GM12878 (cell line): ENCODE data around the gene ZNF800. TPM values are rescaled to one million over a fixed set of nuclear protein-coding genes. Genes with fewer than 3 reads are reported as not detected.

ENCODE experiments used
- ATAC-seq: fragments of 200-7000 bp; cut with Tn5 transposase; 3 replicates; pipeline ENCODE4 v1.9.1; 2020; ENCODE audit warnings: mild to moderate bottlenecking, moderate library complexity
- BruUV-seq: library from RNA; stranded (reverse); fragments of 400-500 nt; replicated peaks from 2 replicates; lab custom pipeline; 2021; lab: Mats Ljungman, UMichigan
- CTCF ChIA-PET: fragments of 300-600 bp; sonication (Branson Sonifier 250); formaldehyde crosslinking; extraction: SDS; loops from one replicate; lab custom pipeline; 2021; ENCODE audit warnings: inconsistent platforms; lab: Yijun Ruan, JAX
- POLR2A ChIA-PET: fragments of 350-600 bp; formaldehyde crosslinking; extraction: SDS; loops from one replicate; lab custom pipeline; 2021; ENCODE audit warnings: inconsistent platforms; lab: Charles Lee
- RAD21 ChIA-PET: fragments of 300-600 bp; sonication (Branson Sonifier 250); formaldehyde crosslinking; loops from one replicate; lab custom pipeline; 2023; ENCODE audit warnings: antibody characterized with exemption; ENCODE audit not compliant: unreplicated experiment; lab: Charles Lee
- SMC1A ChIA-PET: fragments of 300-600 bp; sonication (Branson Sonifier 250); formaldehyde crosslinking; loops from one replicate; lab custom pipeline; 2023; ENCODE audit not compliant: unreplicated experiment, uncharacterized antibody; lab: Charles Lee
- DNase-seq: peaks from one replicate; pipeline ENCODE4 v3.0.0-alpha.2; 2011; ENCODE audit warnings: low read depth, low spot score
- FAIRE-seq: peaks from 3 replicates; lab custom pipeline; 2011; peaks lifted over from hg19 to GRCh38; lab: Jason Lieb, UNC
- H2AFZ ChIP-seq: 2 replicates; pipeline ENCODE4 v1.6.0; 2011; ENCODE audit warnings: low read depth, low read length, control low read depth; ENCODE audit not compliant: control insufficient read depth
- H3K27ac ChIP-seq: 2 replicates; pipeline ENCODE4 v1.5.1; 2011; ENCODE audit warnings: control low read depth; ENCODE audit not compliant: control insufficient read depth, insufficient read depth
- H3K27me3 ChIP-seq, 2 experiments: replicated peaks in 1 of 2; 2 replicates each; pipeline versions ENCODE4 v1.6.0 to v1.6.1; 2011; ENCODE audit warnings: low read length in 1 of 2; ENCODE audit not compliant: control insufficient read depth in 2 of 2, insufficient read depth in 2 of 2
- H3K36me3 ChIP-seq, 2 experiments: 2 replicates each; pipeline ENCODE4 v1.5.1; 2011; ENCODE audit warnings: low read length in 1 of 2; ENCODE audit not compliant: control insufficient read depth in 2 of 2, insufficient read depth in 2 of 2
- H3K4me1 ChIP-seq: 2 replicates; pipeline ENCODE4 v1.6.1; 2011; ENCODE audit warnings: mild to moderate bottlenecking, low read length, moderate library complexity, mixed read lengths; ENCODE audit not compliant: control insufficient read depth, insufficient read depth
- H3K4me2 ChIP-seq: 2 replicates; pipeline ENCODE4 v1.6.0; 2011; ENCODE audit warnings: control low read depth; ENCODE audit not compliant: control insufficient read depth, insufficient read depth
- H3K4me3 ChIP-seq: fragments of 200-600 bp; sonication (generic); 2 replicates; pipeline ENCODE4 v1.5.1; 2016
- H3K79me2 ChIP-seq: 2 replicates; pipeline ENCODE4 v1.6.0; 2011; ENCODE audit warnings: low read length; ENCODE audit not compliant: control insufficient read depth, insufficient read depth
- H3K9ac ChIP-seq: 2 replicates; pipeline ENCODE4 v1.8.0; 2011; ENCODE audit warnings: low read length, control low read depth, mixed read lengths; ENCODE audit not compliant: control insufficient read depth, insufficient read depth
- H3K9me3 ChIP-seq: replicated peaks from 3 replicates; pipeline ENCODE4 v1.5.1; 2011; ENCODE audit warnings: mild to moderate bottlenecking, low read length; ENCODE audit not compliant: control insufficient read depth, insufficient read depth
- H4K20me1 ChIP-seq: 2 replicates; pipeline ENCODE4 v1.6.0; 2011; ENCODE audit not compliant: control insufficient read depth, insufficient read depth
- ATF7 ChIP-seq: fragments of 450-650 bp; IDR thresholded peaks from 2 replicates; pipeline ENCODE4 v1.6.1; 2016; ENCODE audit warnings: low read depth, mild to moderate bottlenecking
- BACH1 ChIP-seq: fragments of 450-650 bp; IDR thresholded peaks from 2 replicates; pipeline ENCODE4 v1.6.1; 2017; ENCODE audit warnings: mild to moderate bottlenecking, borderline replicate concordance
- BMI1 ChIP-seq: fragments of 450-650 bp; IDR thresholded peaks from 2 replicates; pipeline ENCODE4 v1.6.1; 2016; ENCODE audit warnings: mild to moderate bottlenecking, moderate library complexity, borderline replicate concordance
- FOXK2 ChIP-seq: fragments of 450-650 bp; IDR thresholded peaks from 2 replicates; pipeline ENCODE4 v1.6.1; 2017; ENCODE audit warnings: mild to moderate bottlenecking, moderate library complexity
- NBN ChIP-seq: fragments of 450-650 bp; IDR thresholded peaks from 2 replicates; pipeline ENCODE4 v1.6.1; 2016
- NFXL1 ChIP-seq: fragments of 450-650 bp; IDR thresholded peaks from 2 replicates; pipeline ENCODE4 v1.6.1; 2017; ENCODE audit warnings: antibody characterized with exemption, mild to moderate bottlenecking, borderline replicate concordance
- NR2C1 ChIP-seq: fragments of 450-650 bp; IDR thresholded peaks from 2 replicates; pipeline ENCODE4 v1.6.1; 2017; ENCODE audit warnings: antibody characterized with exemption, mild to moderate bottlenecking, moderate library complexity
- PAX8 ChIP-seq: fragments of 450-650 bp; IDR thresholded peaks from 2 replicates; pipeline ENCODE4 v1.6.1; 2017; ENCODE audit warnings: mild to moderate bottlenecking, moderate library complexity
- POLR2AphosphoS2 ChIP-seq: IDR thresholded peaks from 2 replicates; pipeline ENCODE4 v1.6.1; 2011; ENCODE audit warnings: low read depth, mild to moderate bottlenecking, low read length, improper control_type of control experiment, moderate library complexity
- SREBF2 ChIP-seq: IDR thresholded peaks from 2 replicates; pipeline ENCODE4 v1.6.1; 2012; ENCODE audit warnings: mild to moderate bottlenecking, low read length
- TCF3 ChIP-seq: IDR thresholded peaks from 2 replicates; pipeline ENCODE4 v1.6.1; 2012; ENCODE audit warnings: low read depth, mild to moderate bottlenecking, low read length, borderline replicate concordance; ENCODE audit not compliant: insufficient read depth
- USF2 ChIP-seq: IDR thresholded peaks from 2 replicates; pipeline ENCODE4 v1.6.1; 2011; ENCODE audit warnings: low read depth, low read length, improper control_type of control experiment, borderline replicate concordance
- ZBED1 ChIP-seq: IDR thresholded peaks from 2 replicates; pipeline ENCODE4 v1.6.1; 2016; ENCODE audit warnings: borderline replicate concordance
- ZNF207 ChIP-seq: fragments of 450-650 bp; IDR thresholded peaks from 2 replicates; pipeline ENCODE4 v1.6.1; 2014; ENCODE audit warnings: antibody characterized with exemption, mild to moderate bottlenecking, borderline replicate concordance
- ZNF24 ChIP-seq: fragments of 450-650 bp; IDR thresholded peaks from 2 replicates; pipeline ENCODE4 v1.6.1; 2017; ENCODE audit warnings: antibody characterized with exemption, mild to moderate bottlenecking
- WGBS: methylation state at CpG from one replicate; pipeline ENCODE4 v1.1.6; 2016; ENCODE audit warnings: low lambda C conversion rate; ENCODE audit not compliant: insufficient replicate concordance, insufficient coverage; ENCODE audit errors: missing lambda C conversion rate; 5-methylcytosine and 5-hydroxymethylcytosine counted together
- in situ Hi-C: fragments of 300-500 bp; cut with MboI; formaldehyde crosslinking; loops from 9 replicates; pipeline ENCODE4 v1.14.3; 2018; ENCODE audit warnings: mixed read lengths
- intact Hi-C: fragments of 100-400 bp; cut with micrococcal nuclease; formaldehyde crosslinking; loops from one replicate; pipeline ENCODE4 v1.14.2; 2022; ENCODE audit not compliant: unreplicated experiment
- polyA plus RNA-seq, 11 experiments: library from polyadenylated mRNA; depleted of rRNA in 4 of 11; unstranded in 6 of 11; stranded (reverse) in 5 of 11; fragments of >200 nt; fragmentation: Nextera tagmentation in 4 of 11; fragmentation: Illumina TruSeq in 1 of 11; extraction: Ambion mirVana in 4 of 11; extraction: Trizol in 1 of 11; gene quantifications; 1 replicate in 1 of 11; 2 replicates in 10 of 11; pipeline versions ENCODE4 v1.2.1 to v1.2.3, GENCODE V29; 2011 to 2016; ENCODE audit warnings: inconsistent platforms in 2 of 11, missing spikeins in 2 of 11, low read depth in 1 of 11
- total RNA-seq, 4 experiments: library from RNA; depleted of rRNA in 3 of 4; stranded (reverse); fragments of >200 nt in 3 of 4; fragmentation: Illumina TruSeq in 1 of 4; extraction: Trizol in 1 of 4; gene quantifications; 2 replicates each; pipeline versions ENCODE4 v1.2.1 to v1.2.3, GENCODE V29; 2013 to 2021

The ZNF800 gene
- total and polyA plus RNA-seq, 10 of the 15 experiments (the other 5 are each of a cell fraction or from before 2014, with no cell fraction given) = 6.8 to 33.9 (median 23.8) TPM

GRCh38 chr7:127332880-127333279 is 59.6 kb downstream of the ZNF800 start (continued):
- no peak for TF ChIP-seq ZNF24

- H3K27ac ChIP-seq = no peak overlapping the region
- 39% methylated on average over 1 of the region's 1 CpG for WGBS
- no peaks in the 10 kb centered on the region for H3K4me1 ChIP-seq
- FAIRE-seq = no peak
- no peak overlapping the region for H3K4me2 ChIP-seq
- in situ Hi-C loops (no loop called here), intact Hi-C loops (no loop called here)
- ChIA-PET RAD21 (no interaction called here), SMC1A (no interaction called here), CTCF (interaction anchor here (1.6 kb wide), 1 partner anchor 118 kb away, joined by 6 read pairs; no protein-coding TSS in a partner anchor)
- H3K27me3 ChIP-seq = no peaks in the 10 kb centered on the region; a peak in 1 of 4 replicates
- H2AFZ ChIP-seq = no peak overlapping the region
- H3K4me3 ChIP-seq = no peak overlapping the region
- no TSS peak for BruUV-seq
- H3K36me3 ChIP-seq = no peaks in the 10 kb centered on the region
- H4K20me1 ChIP-seq = no peaks in the 10 kb centered on the region
- H3K9me3 ChIP-seq = no peaks in the 10 kb centered on the region
- no peak overlapping the region for H3K9ac ChIP-seq
- TF ChIP-seq NBN = no peak
- TF ChIP-seq SREBF2 = no peak
- no peak for TF ChIP-seq ZBED1
- TF ChIP-seq POLR2AphosphoS2 = no peak
- no peak for TF ChIP-seq BMI1
- TF ChIP-seq ZNF207 = no peak
- TF ChIP-seq USF2 = no peak
- no peak for TF ChIP-seq TCF3
- no peak for TF ChIP-seq PAX8
- TF ChIP-seq BACH1 = no peak
- no peak for TF ChIP-seq FOXK2
- no peak for TF ChIP-seq NFXL1
- TF ChIP-seq ATF7 = no peak
- no peak for TF ChIP-seq NR2C1
- TF ChIP-seq, all 136 proteins: peak for 0
- POLR2A ChIA-PET = no interaction called here
- no peaks in the 10 kb centered on the region for H3K79me2 ChIP-seq
- no peak for ATAC-seq
- no peak for DNase-seq
Observed at GRCh38 chr7:127330070-127330469, 62.4 kb downstream of the ZNF800 start.
